ENCODE measurements around the gene KRTAP10-5. TPM values are rescaled to one million over a fixed set of nuclear protein-coding genes. Genes with fewer than 3 reads are reported as not detected.
"Not testable (repeated sequence)": the region's sequence is repeated elsewhere in the genome, so short reads cannot be mapped to it uniquely, and the experiment has no call there.

The KRTAP10-5 gene
- total RNA-seq, 1 donor from 2014 or later, result not detected

- DNase-seq (ENCODE audit: low spot score), result no peak
Observed at GRCh38 chr21:44571844-44572782, 8.3 kb downstream of the KRTAP10-5 start.

GRCh38 chr21:44571296-44571695 is 9.1 kb downstream of the KRTAP10-5 start:
- DNase-seq (ENCODE audit: low spot score), result no peak

GRCh38 chr21:44569861-44570517 is 10.4 kb downstream of the KRTAP10-5 start:
- DNase-seq (ENCODE audit: low spot score), result no peak

GRCh38 chr21:44568667-44569556 is 11.5 kb downstream of the KRTAP10-5 start:
- no peak for DNase-seq (ENCODE audit: low spot score)

- no peak for DNase-seq (ENCODE audit: low spot score)
Observed at GRCh38 chr21:44568261-44568660, 12.1 kb downstream of the KRTAP10-5 start.

GRCh38 chr21:44567481-44568171 is 12.8 kb downstream of the KRTAP10-5 start:
- no peak for DNase-seq (ENCODE audit: low spot score)

- no peak for DNase-seq (ENCODE audit: low spot score)
Observed at GRCh38 chr21:44566403-44566802, 14.0 kb downstream of the KRTAP10-5 start.

- no peak for DNase-seq (ENCODE audit: low spot score)
Observed at GRCh38 chr21:44564886-44565598, 15.4 kb downstream of the KRTAP10-5 start.

- no peak for DNase-seq (ENCODE audit: low spot score)
Observed at GRCh38 chr21:44564099-44564498, 16.3 kb downstream of the KRTAP10-5 start.

GRCh38 chr21:44558695-44559094 is 21.7 kb downstream of the KRTAP10-5 start, which contains the start of gene KRTAP10-3:
Gene KRTAP10-3, minus strand, starts transcription at chr21:44558795. Its CDS starts 80 bp downstream, at chr21:44558715.
- no peak for DNase-seq (ENCODE audit: low spot score)

GRCh38 chr21:44558329-44558675 is 22.1 kb downstream of the KRTAP10-5 start:
- not testable (repeated sequence) for DNase-seq (ENCODE audit: low spot score)

GRCh38 chr21:44557491-44558328 is 22.7 kb downstream of the KRTAP10-5 start:
- DNase-seq (ENCODE audit: low spot score), result no peak

- no peak for DNase-seq (ENCODE audit: low spot score)
Observed at GRCh38 chr21:44556879-44557278, 23.5 kb downstream of the KRTAP10-5 start.

GRCh38 chr21:44555200-44555875 is 25.1 kb downstream of the KRTAP10-5 start:
- DNase-seq (ENCODE audit: low spot score), result no peak

GRCh38 chr21:44552681-44553080 is 27.7 kb downstream of the KRTAP10-5 start:
- DNase-seq (ENCODE audit: low spot score), result no peak

GRCh38 chr21:44552136-44552535 is 28.3 kb downstream of the KRTAP10-5 start:
- DNase-seq (ENCODE audit: low spot score), result no peak

GRCh38 chr21:44551340-44551961 is 29.0 kb downstream of the KRTAP10-5 start, which contains the start of gene KRTAP10-2:
Gene KRTAP10-2, minus strand, starts transcription at chr21:44551505. Its CDS starts 47 bp downstream, at chr21:44551458.
- DNase-seq (ENCODE audit: low spot score), result no peak

GRCh38 chr21:44550807-44551206 is 29.6 kb downstream of the KRTAP10-5 start:
- no peak for DNase-seq (ENCODE audit: low spot score)
